IMR-90 (cell line): ENCODE data around the gene MAOB. TPM values are rescaled to one million over a fixed set of nuclear protein-coding genes. Genes with fewer than 3 reads are reported as not detected.

ENCODE experiments used
- ATAC-seq: fragments of 200-7000 bp; cut with Tn5 transposase; 2 replicates; pipeline ENCODE4 v1.9.1; 2020; ENCODE audit warnings: low read depth, mild to moderate bottlenecking, moderate library complexity
- BruUV-seq: library from RNA; stranded (reverse); fragments of 400-500 nt; replicated peaks from 2 replicates; lab custom pipeline; 2021; lab: Mats Ljungman, UMichigan
- CTCF ChIA-PET: fragments of 300-600 bp; formaldehyde crosslinking; extraction: SDS; loops from one replicate; lab custom pipeline; 2021; ENCODE audit warnings: antibody characterized with exemption; lab: Yijun Ruan, JAX
- POLR2A ChIA-PET: fragments of 300-600 bp; sonication (Branson Sonifier 250); formaldehyde crosslinking; loops from one replicate; lab custom pipeline; 2022; ENCODE audit warnings: antibody characterized with exemption; ENCODE audit not compliant: unreplicated experiment; lab: Charles Lee
- DNase-seq: peaks from one replicate; pipeline ENCODE4 v3.0.0; 2013
- H2AFZ ChIP-seq: replicated peaks from 2 replicates; pipeline ENCODE3; 2013; ENCODE audit warnings: low read length, mild to moderate bottlenecking; ENCODE audit not compliant: poor library complexity
- H2AK5ac ChIP-seq: 2 replicates; pipeline ENCODE4 v1.6.1; 2013; ENCODE audit warnings: low read depth, low read length, inconsistent platforms
- H2AK9ac ChIP-seq: replicated peaks from 2 replicates; pipeline ENCODE3; 2013; ENCODE audit warnings: mild to moderate bottlenecking, low read depth, low read length, moderate library complexity; ENCODE audit not compliant: poor library complexity
- H2BK120ac ChIP-seq: 2 replicates; pipeline ENCODE4 v1.6.1; 2013; ENCODE audit warnings: low read depth, low read length, inconsistent platforms
- H2BK15ac ChIP-seq: 3 replicates; pipeline ENCODE4 v1.6.1; 2013; ENCODE audit warnings: low read depth, low read length, inconsistent platforms
- H2BK20ac ChIP-seq: 2 replicates; pipeline ENCODE4 v1.6.1; 2013; ENCODE audit warnings: low read depth, mild to moderate bottlenecking, inconsistent platforms, low read length, moderate library complexity
- H2BK5ac ChIP-seq: 2 replicates; pipeline ENCODE4 v1.6.1; 2013; ENCODE audit warnings: mild to moderate bottlenecking, low read depth, low read length, inconsistent platforms; ENCODE audit not compliant: poor library complexity, severe bottlenecking
- H3K14ac ChIP-seq: replicated peaks from 2 replicates; pipeline ENCODE4 v1.6.1; 2013; ENCODE audit warnings: low read depth, low read length, inconsistent platforms
- H3K18ac ChIP-seq: 2 replicates; pipeline ENCODE4 v1.6.1; 2013; ENCODE audit warnings: low read depth, low read length, control low read depth
- H3K23ac ChIP-seq: 2 replicates; pipeline ENCODE4 v1.6.1; 2013; ENCODE audit warnings: low read depth, low read length, inconsistent platforms
- H3K27ac ChIP-seq: 2 replicates; pipeline ENCODE4 v1.5.1; 2013; ENCODE audit warnings: mild to moderate bottlenecking, control low read depth, low read length; ENCODE audit not compliant: insufficient read depth
- H3K27me3 ChIP-seq: 2 replicates; pipeline ENCODE4 v1.6.1; 2013; ENCODE audit warnings: low read length; ENCODE audit not compliant: control insufficient read depth, insufficient read depth
- H3K36me3 ChIP-seq: 2 replicates; pipeline ENCODE4 v1.6.1; 2013; ENCODE audit warnings: low read length, mixed read lengths; ENCODE audit not compliant: control insufficient read depth, insufficient read depth
- H3K4ac ChIP-seq: 2 replicates; pipeline ENCODE4 v1.6.1; 2013; ENCODE audit warnings: low read depth, low read length, inconsistent platforms
- H3K4me1 ChIP-seq: 2 replicates; pipeline ENCODE4 v1.6.1; 2013; ENCODE audit warnings: low read length, mixed read lengths; ENCODE audit not compliant: control insufficient read depth, insufficient read depth
- H3K4me2 ChIP-seq: 2 replicates; pipeline ENCODE4 v1.6.1; 2013; ENCODE audit warnings: low read depth, mild to moderate bottlenecking, control low read depth, low read length, moderate library complexity
- H3K4me3 ChIP-seq: 2 replicates; pipeline ENCODE4 v1.5.1; 2013; ENCODE audit warnings: low read depth, mild to moderate bottlenecking, control low read depth, low read length, moderate library complexity; ENCODE audit not compliant: insufficient read depth
- H3K56ac ChIP-seq: 2 replicates; pipeline ENCODE4 v1.6.1; 2013; ENCODE audit warnings: low read length, inconsistent platforms; ENCODE audit not compliant: insufficient read depth; ENCODE audit errors: extremely low read depth
- H3K79me1 ChIP-seq, 2 experiments: 2 replicates each; pipeline ENCODE4 v1.6.1; 2013; ENCODE audit warnings: low read length in 2 of 2, inconsistent platforms in 1 of 2, low read depth in 1 of 2
- H3K9ac ChIP-seq: 2 replicates; pipeline ENCODE4 v1.6.1; 2013; ENCODE audit warnings: low read depth, low read length, control low read depth
- H3K9me1 ChIP-seq: 2 replicates; pipeline ENCODE4 v1.6.1; 2013; ENCODE audit warnings: low read length, inconsistent platforms; ENCODE audit not compliant: insufficient read depth
- H3K9me3 ChIP-seq: 2 replicates; pipeline ENCODE4 v1.6.1; 2013; ENCODE audit warnings: low read length; ENCODE audit not compliant: control insufficient read depth, insufficient read depth
- H4K20me1 ChIP-seq: 2 replicates; pipeline ENCODE4 v1.6.1; 2013; ENCODE audit warnings: low read length, inconsistent platforms; ENCODE audit not compliant: insufficient read depth
- H4K5ac ChIP-seq: 2 replicates; pipeline ENCODE4 v1.6.1; 2013; ENCODE audit warnings: mild to moderate bottlenecking, low read depth, low read length, control low read depth
- H4K8ac ChIP-seq, 2 experiments: 2 replicates each; pipeline ENCODE4 v1.6.1; 2013; ENCODE audit warnings: low read depth in 2 of 2, low read length in 2 of 2, control low read depth in 1 of 2, inconsistent platforms in 1 of 2
- H4K91ac ChIP-seq: 2 replicates; pipeline ENCODE4 v1.6.1; 2013; ENCODE audit warnings: low read depth, low read length, inconsistent platforms; ENCODE audit not compliant: insufficient read depth
- BHLHE40 ChIP-seq: fragments of 150-350 bp; IDR thresholded peaks from 2 replicates; pipeline ENCODE4 v1.6.1; 2016; ENCODE audit warnings: mild to moderate bottlenecking, low read depth, low read length
- CEBPB ChIP-seq: IDR thresholded peaks from 2 replicates; pipeline ENCODE4 v1.6.1; 2012; ENCODE audit warnings: low read depth, low read length, improper control_type of control experiment
- CHD1 ChIP-seq: IDR thresholded peaks from 2 replicates; pipeline ENCODE4 v1.6.1; 2012; ENCODE audit warnings: low read depth, low read length, improper control_type of control experiment
- FOS ChIP-seq: fragments of 150-350 bp; IDR thresholded peaks from 2 replicates; pipeline ENCODE4 v1.6.1; 2016; ENCODE audit warnings: low read depth, low read length
- MAFK ChIP-seq: IDR thresholded peaks from 2 replicates; pipeline ENCODE4 v1.6.1; 2012; ENCODE audit warnings: low read depth, low read length, improper control_type of control experiment
- MAZ ChIP-seq: IDR thresholded peaks from 2 replicates; pipeline ENCODE4 v1.6.1; 2012; ENCODE audit warnings: low read depth, mild to moderate bottlenecking, low read length, improper control_type of control experiment, moderate library complexity, borderline replicate concordance
- MXI1 ChIP-seq: IDR thresholded peaks from 2 replicates; pipeline ENCODE4 v1.6.1; 2012; ENCODE audit warnings: low read depth, mild to moderate bottlenecking, low read length, moderate library complexity, borderline replicate concordance
- NFE2L2 ChIP-seq: fragments of 150-350 bp; IDR thresholded peaks from 2 replicates; pipeline ENCODE4 v1.6.1; 2016; ENCODE audit warnings: low read depth, mild to moderate bottlenecking, low read length
- POLR2A ChIP-seq: IDR thresholded peaks from 2 replicates; pipeline ENCODE4 v1.6.1; 2012; ENCODE audit warnings: mild to moderate bottlenecking, low read depth, low read length
- RAD21 ChIP-seq: IDR thresholded peaks from 2 replicates; pipeline ENCODE4 v1.6.1; 2012; ENCODE audit warnings: low read length, improper control_type of control experiment
- RCOR1 ChIP-seq: IDR thresholded peaks from 2 replicates; pipeline ENCODE4 v1.6.1; 2012; ENCODE audit warnings: mild to moderate bottlenecking, low read length, improper control_type of control experiment; ENCODE audit not compliant: insufficient replicate concordance
- RFX5 ChIP-seq: IDR thresholded peaks from 2 replicates; pipeline ENCODE4 v1.8.0; 2012; ENCODE audit warnings: low read depth, mild to moderate bottlenecking, low read length, moderate library complexity
- SMC3 ChIP-seq: fragments of 150-350 bp; IDR thresholded peaks from 2 replicates; pipeline ENCODE4 v1.6.1; 2016; ENCODE audit warnings: low read depth, mild to moderate bottlenecking, antibody characterized with exemption, low read length, moderate library complexity
- WGBS, 2 experiments: methylation state at CpG; one replicate each; pipeline versions ENCODE4 v1.1.5 to v1.1.7; 2013; ENCODE audit warnings: missing lambda C conversion rate in 2 of 2; ENCODE audit not compliant: insufficient read length in 1 of 2; ENCODE audit errors: extremely low coverage in 2 of 2; 5-methylcytosine and 5-hydroxymethylcytosine counted together
- dilution Hi-C: fragments of 300-500 bp; cut with HindIII; formaldehyde crosslinking; loops from one replicate; pipeline ENCODE4 v1.14.3; 2018; ENCODE audit warnings: low sequenced_read_pairs; ENCODE audit not compliant: unreplicated experiment
- in situ Hi-C: fragments of 300-500 bp; cut with MboI; formaldehyde crosslinking; loops from 3 replicates; pipeline ENCODE4 v1.14.3; 2019; ENCODE audit warnings: low sequenced_read_pairs, inconsistent platforms, mixed read lengths
- intact Hi-C: fragments of 100-400 bp; cut with micrococcal nuclease; formaldehyde crosslinking; loops from 2 replicates; pipeline ENCODE4 v1.10.0; 2022
- polyA plus RNA-seq, 3 experiments: library from polyadenylated mRNA; depleted of rRNA; stranded (reverse); fragments of >200 nt; gene quantifications; 2 replicates each; pipeline ENCODE4 v1.2.3, GENCODE V29; 2012; ENCODE audit warnings: low replicate concordance in 1 of 3
- total RNA-seq: library from RNA; depleted of rRNA; stranded (reverse); fragments of >200 nt; gene quantifications from 2 replicates; pipeline ENCODE4 v1.2.3, GENCODE V29; 2012
- TF ChIP-seq, protein P1 (sequence below): fragments of 150-350 bp; IDR thresholded peaks from 2 replicates; pipeline ENCODE4 v1.6.1; 2016; ENCODE audit warnings: low read depth, mild to moderate bottlenecking, low read length, moderate library complexity, borderline replicate concordance
- TF ChIP-seq, protein P2 (sequence below): fragments of 150-350 bp; IDR thresholded peaks from 2 replicates; pipeline ENCODE4 v1.6.1; 2017; ENCODE audit warnings: mild to moderate bottlenecking, antibody characterized with exemption, low read length, low read depth
- TF ChIP-seq, protein P3 (sequence below): conservative IDR thresholded peaks from 2 replicates; pipeline ENCODE4 v1.5.1; 2012; ENCODE audit warnings: mild to moderate bottlenecking, low read depth, low read length, improper control_type of control experiment

The MAOB gene
- total and polyA plus RNA-seq, 2 of the 4 experiments (the other 2 are of a cell fraction), result 0.36 to 0.46 TPM

DNA sequence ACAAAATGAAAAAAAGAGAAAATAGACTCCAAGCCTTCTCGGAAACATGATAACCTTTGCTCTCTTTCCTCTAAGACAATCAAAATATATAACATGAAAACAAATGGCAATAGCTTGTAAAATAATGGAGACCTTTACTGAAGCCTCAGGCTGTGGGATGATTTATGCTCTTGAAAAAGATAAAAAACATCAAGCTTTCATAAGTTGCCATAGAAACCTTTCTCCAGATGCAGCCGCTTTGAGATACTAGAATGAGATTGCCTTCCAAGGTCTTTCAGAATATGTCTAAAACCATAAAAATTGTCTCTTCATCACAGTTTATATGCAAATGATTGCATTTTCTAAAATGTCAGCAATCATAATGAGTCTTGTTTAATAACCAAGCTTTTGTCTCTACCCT is 31.6 kb downstream of the MAOB start:
- Histone ChIP-seq H4K5ac (no peak overlapping the region), H4K20me1 (no peaks in the 10 kb centered on the region), H3K4ac (no peak overlapping the region), H3K4me2 (no peak overlapping the region), H3K9me3 (no peaks in the 10 kb centered on the region), H3K18ac (no peak overlapping the region), H4K8ac (no peak overlapping the region), H4K91ac (no peak overlapping the region), H3K4me3 (no peak overlapping the region), H2BK120ac (no peak overlapping the region), H2AFZ (no peak overlapping the region), H3K4me1 (no peaks in the 10 kb centered on the region), H2AK5ac (no peak overlapping the region), H3K27me3 (no peaks in the 10 kb centered on the region; the same call in 1 of the 2 replicates), H3K27ac (no peak overlapping the region), H3K9ac (no peak overlapping the region), H3K56ac (no peak overlapping the region), H2AK9ac (no peak overlapping the region), H3K79me1 (no peaks in the 10 kb centered on the region), H3K36me3 (no peaks in the 10 kb centered on the region), H2BK20ac (no peak overlapping the region), H3K23ac (no peak overlapping the region), H2BK5ac (no peak overlapping the region), H3K14ac (no peak overlapping the region), H2BK15ac (no peak overlapping the region), H3K9me1 (no peaks in the 10 kb centered on the region)
- WGBS, 2 experiments, result no CpG with 5 or more reads among the region's 2 CpGs
- TF ChIP-seq BHLHE40 (no peak), RFX5 (no peak), MAZ (no peak), RCOR1 (no peak), RAD21 (no peak), NFE2L2 (no peak), MXI1 (no peak), POLR2A (no peak), SMC3 (no peak), MAFK (no peak), CHD1 (no peak), CEBPB (no peak), FOS (no peak)
- TF ChIP-seq, protein P1, sequence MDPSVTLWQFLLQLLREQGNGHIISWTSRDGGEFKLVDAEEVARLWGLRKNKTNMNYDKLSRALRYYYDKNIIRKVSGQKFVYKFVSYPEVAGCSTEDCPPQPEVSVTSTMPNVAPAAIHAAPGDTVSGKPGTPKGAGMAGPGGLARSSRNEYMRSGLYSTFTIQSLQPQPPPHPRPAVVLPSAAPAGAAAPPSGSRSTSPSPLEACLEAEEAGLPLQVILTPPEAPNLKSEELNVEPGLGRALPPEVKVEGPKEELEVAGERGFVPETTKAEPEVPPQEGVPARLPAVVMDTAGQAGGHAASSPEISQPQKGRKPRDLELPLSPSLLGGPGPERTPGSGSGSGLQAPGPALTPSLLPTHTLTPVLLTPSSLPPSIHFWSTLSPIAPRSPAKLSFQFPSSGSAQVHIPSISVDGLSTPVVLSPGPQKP, result no peak
- TF ChIP-seq, protein P2, sequence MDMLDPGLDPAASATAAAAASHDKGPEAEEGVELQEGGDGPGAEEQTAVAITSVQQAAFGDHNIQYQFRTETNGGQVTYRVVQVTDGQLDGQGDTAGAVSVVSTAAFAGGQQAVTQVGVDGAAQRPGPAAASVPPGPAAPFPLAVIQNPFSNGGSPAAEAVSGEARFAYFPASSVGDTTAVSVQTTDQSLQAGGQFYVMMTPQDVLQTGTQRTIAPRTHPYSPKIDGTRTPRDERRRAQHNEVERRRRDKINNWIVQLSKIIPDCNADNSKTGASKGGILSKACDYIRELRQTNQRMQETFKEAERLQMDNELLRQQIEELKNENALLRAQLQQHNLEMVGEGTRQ, result no peak
- TF ChIP-seq, protein P3, sequence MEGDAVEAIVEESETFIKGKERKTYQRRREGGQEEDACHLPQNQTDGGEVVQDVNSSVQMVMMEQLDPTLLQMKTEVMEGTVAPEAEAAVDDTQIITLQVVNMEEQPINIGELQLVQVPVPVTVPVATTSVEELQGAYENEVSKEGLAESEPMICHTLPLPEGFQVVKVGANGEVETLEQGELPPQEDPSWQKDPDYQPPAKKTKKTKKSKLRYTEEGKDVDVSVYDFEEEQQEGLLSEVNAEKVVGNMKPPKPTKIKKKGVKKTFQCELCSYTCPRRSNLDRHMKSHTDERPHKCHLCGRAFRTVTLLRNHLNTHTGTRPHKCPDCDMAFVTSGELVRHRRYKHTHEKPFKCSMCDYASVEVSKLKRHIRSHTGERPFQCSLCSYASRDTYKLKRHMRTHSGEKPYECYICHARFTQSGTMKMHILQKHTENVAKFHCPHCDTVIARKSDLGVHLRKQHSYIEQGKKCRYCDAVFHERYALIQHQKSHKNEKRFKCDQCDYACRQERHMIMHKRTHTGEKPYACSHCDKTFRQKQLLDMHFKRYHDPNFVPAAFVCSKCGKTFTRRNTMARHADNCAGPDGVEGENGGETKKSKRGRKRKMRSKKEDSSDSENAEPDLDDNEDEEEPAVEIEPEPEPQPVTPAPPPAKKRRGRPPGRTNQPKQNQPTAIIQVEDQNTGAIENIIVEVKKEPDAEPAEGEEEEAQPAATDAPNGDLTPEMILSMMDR, result no peak
- dilution Hi-C loops (no loop called here), intact Hi-C loops (no loop called here), in situ Hi-C loops (no loop called here)
- ChIA-PET POLR2A (no interaction called here), CTCF (no interaction called here)
- no TSS peak for BruUV-seq
- ATAC-seq (no peak), DNase-seq (no peak)
